22Rv1 (cell line): Measurements from ENCODE around the gene ST6GALNAC2.

Source experiments
- ZFX ChIP-seq: fragments of 450-650 bp; IDR thresholded peaks from 2 replicates; pipeline ENCODE4 v1.6.1; 2017; ENCODE audit warnings: antibody characterized with exemption, borderline replicate concordance
- TF ChIP-seq, protein P1 (sequence below): fragments of 450-650 bp; IDR thresholded peaks from 2 replicates; pipeline ENCODE4 v1.5.1; 2017; ENCODE audit warnings: mild to moderate bottlenecking

GRCh38 chr17:76524598-76525512 lies 60.8 kb downstream of the ST6GALNAC2 start:
- TF ChIP-seq, protein P1, sequence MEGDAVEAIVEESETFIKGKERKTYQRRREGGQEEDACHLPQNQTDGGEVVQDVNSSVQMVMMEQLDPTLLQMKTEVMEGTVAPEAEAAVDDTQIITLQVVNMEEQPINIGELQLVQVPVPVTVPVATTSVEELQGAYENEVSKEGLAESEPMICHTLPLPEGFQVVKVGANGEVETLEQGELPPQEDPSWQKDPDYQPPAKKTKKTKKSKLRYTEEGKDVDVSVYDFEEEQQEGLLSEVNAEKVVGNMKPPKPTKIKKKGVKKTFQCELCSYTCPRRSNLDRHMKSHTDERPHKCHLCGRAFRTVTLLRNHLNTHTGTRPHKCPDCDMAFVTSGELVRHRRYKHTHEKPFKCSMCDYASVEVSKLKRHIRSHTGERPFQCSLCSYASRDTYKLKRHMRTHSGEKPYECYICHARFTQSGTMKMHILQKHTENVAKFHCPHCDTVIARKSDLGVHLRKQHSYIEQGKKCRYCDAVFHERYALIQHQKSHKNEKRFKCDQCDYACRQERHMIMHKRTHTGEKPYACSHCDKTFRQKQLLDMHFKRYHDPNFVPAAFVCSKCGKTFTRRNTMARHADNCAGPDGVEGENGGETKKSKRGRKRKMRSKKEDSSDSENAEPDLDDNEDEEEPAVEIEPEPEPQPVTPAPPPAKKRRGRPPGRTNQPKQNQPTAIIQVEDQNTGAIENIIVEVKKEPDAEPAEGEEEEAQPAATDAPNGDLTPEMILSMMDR, result no peak
- no peak for TF ChIP-seq ZFX
